Trophoblast cell (in vitro differentiated cells and primary cell): ENCODE measurements around the gene RAB36.
"Not testable (repeated sequence)": the region's sequence is repeated elsewhere in the genome, so short reads cannot be mapped to it uniquely, and the experiment has no call there.

ENCODE experiments used
- DNase-seq, 2 donors: peaks; one replicate each; pipeline ENCODE4 v3.0.0-alpha.2; 2016
- H2AFZ ChIP-seq: 2 replicates; pipeline ENCODE4 v1.6.1; 2013; ENCODE audit warnings: low read length, moderate library complexity, mild to moderate bottlenecking; ENCODE audit not compliant: insufficient read depth, poor library complexity
- H2AK5ac ChIP-seq: 2 replicates; pipeline ENCODE4 v1.6.1; 2013; ENCODE audit warnings: mild to moderate bottlenecking, low read length
- H2BK120ac ChIP-seq: 2 replicates; pipeline ENCODE4 v1.6.1; 2013; ENCODE audit warnings: low read length, mild to moderate bottlenecking, moderate library complexity; ENCODE audit not compliant: insufficient read depth, poor library complexity
- H2BK12ac ChIP-seq: 2 replicates; pipeline ENCODE4 v1.6.1; 2013; ENCODE audit warnings: mild to moderate bottlenecking, low read length, moderate library complexity
- H2BK5ac ChIP-seq: 2 replicates; pipeline ENCODE4 v1.6.1; 2013; ENCODE audit warnings: low read length, low read depth, moderate library complexity, mild to moderate bottlenecking; ENCODE audit not compliant: poor library complexity
- H3K14ac ChIP-seq: 2 replicates; pipeline ENCODE4 v1.6.1; 2013; ENCODE audit warnings: mild to moderate bottlenecking, low read length
- H3K18ac ChIP-seq: 2 replicates; pipeline ENCODE4 v1.6.1; 2013; ENCODE audit warnings: mild to moderate bottlenecking, low read length
- H3K23ac ChIP-seq: 2 replicates; pipeline ENCODE4 v1.6.1; 2013; ENCODE audit warnings: low read length
- H3K27ac ChIP-seq: 2 replicates; pipeline ENCODE4 v1.5.1; 2013; ENCODE audit warnings: low read depth, mild to moderate bottlenecking, inconsistent platforms, low read length, moderate library complexity
- H3K27me3 ChIP-seq: 2 replicates; pipeline ENCODE4 v1.6.1; 2013; ENCODE audit warnings: inconsistent platforms, mild to moderate bottlenecking, low read length, moderate library complexity; ENCODE audit not compliant: insufficient read depth
- H3K36me3 ChIP-seq, 2 experiments: 1 replicate in 1 of 2; 2 replicates in 1 of 2; pipeline ENCODE4 v1.6.1; 2013; ENCODE audit warnings: low read length in 2 of 2, mild to moderate bottlenecking in 2 of 2, moderate library complexity in 1 of 2; ENCODE audit not compliant: insufficient read depth in 2 of 2, control insufficient read depth in 1 of 2
- H3K4ac ChIP-seq: 2 replicates; pipeline ENCODE4 v1.6.1; 2013; ENCODE audit warnings: low read depth, mild to moderate bottlenecking, low read length, moderate library complexity
- H3K4me1 ChIP-seq, 2 experiments: 1 replicate in 1 of 2; 2 replicates in 1 of 2; pipeline ENCODE4 v1.6.1; 2013; ENCODE audit warnings: low read length in 2 of 2, mild to moderate bottlenecking in 2 of 2, moderate library complexity in 1 of 2; ENCODE audit not compliant: insufficient read depth in 2 of 2, control insufficient read depth in 1 of 2
- H3K4me2 ChIP-seq: 2 replicates; pipeline ENCODE4 v1.6.1; 2013; ENCODE audit warnings: inconsistent platforms, mild to moderate bottlenecking, low read length, moderate library complexity
- H3K4me3 ChIP-seq: 2 replicates; pipeline ENCODE4 v1.5.1; 2013; ENCODE audit warnings: mild to moderate bottlenecking, low read depth, low read length, inconsistent platforms
- H3K79me1 ChIP-seq: one replicate; pipeline ENCODE4 v1.6.1; 2013; ENCODE audit warnings: low read length
- H3K79me2 ChIP-seq: 2 replicates; pipeline ENCODE4 v1.6.1; 2013; ENCODE audit warnings: low read length, mild to moderate bottlenecking; ENCODE audit not compliant: control insufficient read depth, insufficient read depth, poor library complexity
- H3K9ac ChIP-seq: 2 replicates; pipeline ENCODE4 v1.6.1; 2013; ENCODE audit warnings: mild to moderate bottlenecking, low read length
- H3K9me3 ChIP-seq: 2 replicates; pipeline ENCODE4 v1.6.1; 2013; ENCODE audit warnings: low read depth, mild to moderate bottlenecking, control low read depth, inconsistent platforms, low read length; ENCODE audit not compliant: insufficient read depth
- H4K12ac ChIP-seq: 2 replicates; pipeline ENCODE4 v1.6.1; 2013; ENCODE audit warnings: low read depth, mild to moderate bottlenecking, low read length, moderate library complexity
- H4K8ac ChIP-seq: 2 replicates; pipeline ENCODE4 v1.6.1; 2013; ENCODE audit warnings: low read depth, mild to moderate bottlenecking, low read length, moderate library complexity
- H4K91ac ChIP-seq: one replicate; pipeline ENCODE4 v1.6.1; 2013; ENCODE audit warnings: low read depth, mild to moderate bottlenecking, low read length, moderate library complexity
- WGBS: extraction: QIAGEN DNeasy Blood & Tissue Kit; methylation state at CpG from one replicate; pipeline ENCODE4 v1.1.7; 2013; ENCODE audit warnings: missing lambda C conversion rate; ENCODE audit not compliant: insufficient read length, insufficient coverage; ENCODE audit errors: extremely low coverage; 5-methylcytosine and 5-hydroxymethylcytosine counted together

RAB36 gene

GRCh38 chr22:23132376-23133091 lies 12.7 kb upstream of the RAB36 start:
- Histone ChIP-seq H3K18ac (no peak overlapping the region), H3K4me1 (no peaks in the 10 kb centered on the region), H3K4me3 (no peak overlapping the region), H2AFZ (no peak overlapping the region), H4K91ac (no peak overlapping the region), H3K27ac (no peak overlapping the region), H4K12ac (no peak overlapping the region), H2AK5ac (no peak overlapping the region), H2BK120ac (no peak overlapping the region), H3K4ac (no peak overlapping the region), H3K27me3 (no peaks in the 10 kb centered on the region), H3K79me1 (no peaks in the 10 kb centered on the region), H3K14ac (no peak overlapping the region), H3K36me3 (no peaks in the 10 kb centered on the region), H3K4me2 (no peak overlapping the region), H2BK12ac (no peak overlapping the region), H3K79me2 (no peaks in the 10 kb centered on the region), H3K23ac (no peak overlapping the region), H4K8ac (no peak overlapping the region), H3K9me3 (no peaks in the 10 kb centered on the region), H2BK5ac (no peak overlapping the region), H3K9ac (no peak overlapping the region)
- no CpG with 5 or more reads among the region's 10 CpGs for WGBS
- no peak for DNase-seq

- Histone ChIP-seq H3K14ac (no peak overlapping the region), H3K4me1 (peaks cover 0 to 2% of the 10 kb centered on the region in 2 experiments), H4K8ac (no peak overlapping the region), H4K12ac (no peak overlapping the region), H3K27me3 (no peaks in the 10 kb centered on the region), H3K36me3 (no peaks in the 10 kb centered on the region), H3K79me1 (no peaks in the 10 kb centered on the region), H4K91ac (no peak overlapping the region), H3K9me3 (no peaks in the 10 kb centered on the region), H2BK12ac (no peak overlapping the region), H3K4me3 (no peak overlapping the region), H3K4me2 (no peak overlapping the region), H3K27ac (no peak overlapping the region), H3K79me2 (no peaks in the 10 kb centered on the region), H3K23ac (no peak overlapping the region), H3K18ac (no peak overlapping the region), H2BK5ac (no peak overlapping the region), H2AK5ac (no peak overlapping the region), H3K4ac (no peak overlapping the region), H3K9ac (no peak overlapping the region), H2AFZ (no peak overlapping the region), H2BK120ac (no peak overlapping the region)
- no CpG with 5 or more reads among the region's 10 CpGs for WGBS
- no peak for DNase-seq
These were observed 11.4 kb upstream of the RAB36 start for GRCh38 chr22:23133922-23134321.

- not testable (repeated sequence) for H3K79me1 ChIP-seq, H3K36me3 ChIP-seq
- WGBS = no CpG with 5 or more reads among the region's 4 CpGs
These were observed 8.3 kb upstream of the RAB36 start for GRCh38 chr22:23136991-23137390.

DNA sequence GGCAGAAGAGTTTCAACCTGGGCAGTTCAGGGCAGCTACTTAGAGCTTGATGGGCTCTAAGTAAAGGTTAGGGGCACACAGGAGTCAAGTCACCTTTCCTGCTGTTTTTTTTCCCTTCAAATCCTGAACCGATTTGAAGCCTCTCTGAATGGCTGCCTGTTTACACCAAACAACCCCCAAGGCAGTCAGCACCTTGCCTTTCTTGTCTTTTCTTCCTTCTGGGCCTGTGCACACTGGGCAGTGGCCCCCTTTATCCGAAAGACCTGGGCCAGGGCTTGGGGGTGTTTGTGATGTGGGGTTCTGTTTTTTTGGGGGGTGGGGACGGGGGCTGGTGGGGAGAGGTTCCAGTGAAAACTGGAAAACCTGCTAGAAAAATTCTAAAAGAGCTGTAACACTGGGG lies 7.8 kb upstream of the RAB36 start:
- WGBS = no CpG with 5 or more reads among the region's 3 CpGs
- no peaks in the 10 kb centered on the region for H3K79me1 ChIP-seq
- no peak overlapping the region for H3K4me2 ChIP-seq
- no peak overlapping the region for H2AFZ ChIP-seq
- no peak overlapping the region for H3K27ac ChIP-seq
- no peaks in the 10 kb centered on the region for H3K36me3 ChIP-seq
- DNase-seq = no peak
- H3K9ac ChIP-seq = no peak overlapping the region
- no peak overlapping the region for H4K91ac ChIP-seq
- H3K18ac ChIP-seq = no peak overlapping the region
- H3K14ac ChIP-seq = no peak overlapping the region
- H3K23ac ChIP-seq = no peak overlapping the region
- H2AK5ac ChIP-seq = no peak overlapping the region
- no peak overlapping the region for H4K8ac ChIP-seq
- H2BK5ac ChIP-seq = no peak overlapping the region
- H3K79me2 ChIP-seq = no peaks in the 10 kb centered on the region
- H3K4me3 ChIP-seq = no peak overlapping the region
- H4K12ac ChIP-seq = no peak overlapping the region
- no peak overlapping the region for H3K4ac ChIP-seq
- H3K27me3 ChIP-seq = no peaks in the 10 kb centered on the region
- H2BK12ac ChIP-seq = no peak overlapping the region
- H3K9me3 ChIP-seq = no peaks in the 10 kb centered on the region
- peaks cover 0 to 8% of the 10 kb centered on the region in 2 experiments for H3K4me1 ChIP-seq
- no peak overlapping the region for H2BK120ac ChIP-seq

More at GRCh38 chr22:23136991-23137390, 8.3 kb upstream of the RAB36 start:
- not testable (repeated sequence) for H3K4me2 ChIP-seq, H4K12ac ChIP-seq, H3K9me3 ChIP-seq, H3K4ac ChIP-seq, H3K14ac ChIP-seq, H2AK5ac ChIP-seq, H2BK5ac ChIP-seq, H2BK120ac ChIP-seq, H3K79me2 ChIP-seq, DNase-seq, H3K4me1 ChIP-seq, H4K8ac ChIP-seq, H2AFZ ChIP-seq, H2BK12ac ChIP-seq, H3K4me3 ChIP-seq, H3K18ac ChIP-seq, H3K23ac ChIP-seq, H3K27ac ChIP-seq, H4K91ac ChIP-seq, H3K27me3 ChIP-seq, H3K9ac ChIP-seq
